ENCODE data around the gene JAK2.

Gene JAK2

GRCh38 chr9:5110867-5111681 lies 126.0 kb downstream of the JAK2 start:
- H3K27ac ChIP-seq: no peak overlapping the region
- TF ChIP-seq CTCF (conservative IDR thresholded peaks at IDR 0.05): no peak

- H3K27ac ChIP-seq: no peak overlapping the region
- no peak for TF ChIP-seq CTCF (conservative IDR thresholded peaks at IDR 0.05)
Measured at GRCh38 chr9:5111696-5112095, 126.6 kb downstream of the JAK2 start.

GRCh38 chr9:5112109-5112592 lies 127.1 kb downstream of the JAK2 start:
- no peak for TF ChIP-seq CTCF (conservative IDR thresholded peaks at IDR 0.05)
- no peak overlapping the region for H3K27ac ChIP-seq

GRCh38 chr9:5112646-5113045 lies 127.6 kb downstream of the JAK2 start:
- TF ChIP-seq CTCF (conservative IDR thresholded peaks at IDR 0.05): no peak
- H3K27ac ChIP-seq: no peak overlapping the region

GRCh38 chr9:5113523-5113922 lies 128.5 kb downstream of the JAK2 start:
- no peak for TF ChIP-seq CTCF (conservative IDR thresholded peaks at IDR 0.05)

GRCh38 chr9:5113994-5114748 lies 129.1 kb downstream of the JAK2 start:
- no peak overlapping the region for H3K27ac ChIP-seq

More at GRCh38 chr9:5113523-5113922, 128.5 kb downstream of the JAK2 start:
- H3K27ac ChIP-seq: no peak overlapping the region

More at GRCh38 chr9:5113994-5114748, 129.1 kb downstream of the JAK2 start:
- TF ChIP-seq CTCF (conservative IDR thresholded peaks at IDR 0.05): no peak
